HG03135 (cell line): ENCODE data around the gene SORCS2.

Experiments
- ATAC-seq: cut with Tn5 transposase; IDR thresholded peaks from one replicate; pipeline ENCODE4 v1.9.1; 2021; ENCODE audit warnings: mild to moderate bottlenecking, moderate library complexity; ENCODE audit not compliant: unreplicated experiment

SORCS2 gene

GRCh38 chr4:7536876-7537275 is 344.5 kb downstream of the SORCS2 start:
- ATAC-seq, result no peak

- ATAC-seq, result no peak
These were observed 345.6 kb downstream of the SORCS2 start for GRCh38 chr4:7537853-7538400.

DNA sequence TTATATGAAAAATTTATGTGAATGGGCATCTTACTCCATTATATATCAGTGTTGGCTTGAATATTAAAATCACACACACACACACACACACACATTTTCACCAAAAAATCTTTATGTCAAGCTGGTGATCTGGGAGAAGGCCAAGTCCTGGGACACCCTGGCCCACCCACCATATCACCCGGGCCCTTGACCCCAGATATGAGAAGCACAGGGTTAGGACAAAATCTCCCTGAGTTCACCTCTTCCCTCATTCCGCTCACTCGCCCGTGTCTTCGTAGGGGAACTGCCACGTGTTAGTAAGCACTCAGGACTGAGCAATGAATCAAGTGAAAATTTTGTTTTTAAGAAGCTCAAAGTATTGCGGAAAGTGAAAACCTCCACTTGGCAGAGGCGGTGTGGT is 346.2 kb downstream of the SORCS2 start:
- ATAC-seq, result no peak

DNA sequence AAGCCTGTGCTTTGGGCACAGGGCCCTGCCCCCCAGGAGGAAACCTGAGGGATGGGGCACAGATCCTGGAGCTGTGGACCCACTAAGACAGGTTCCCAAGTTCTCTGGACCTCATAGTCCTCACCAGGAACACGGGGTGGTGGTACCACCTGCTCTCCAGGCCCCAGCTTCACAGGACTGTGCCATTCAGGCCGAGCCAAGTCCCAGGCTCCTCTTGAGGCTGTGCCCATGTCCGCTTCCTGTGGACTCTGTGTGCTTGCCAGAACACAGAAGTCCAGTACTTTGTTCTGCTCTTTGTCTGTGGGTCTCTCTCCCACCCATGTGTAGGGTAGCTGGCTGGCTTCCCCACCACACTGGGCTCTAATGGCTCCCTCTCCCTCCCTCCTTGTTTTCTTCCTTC is 346.8 kb downstream of the SORCS2 start:
- ATAC-seq, result no peak

DNA sequence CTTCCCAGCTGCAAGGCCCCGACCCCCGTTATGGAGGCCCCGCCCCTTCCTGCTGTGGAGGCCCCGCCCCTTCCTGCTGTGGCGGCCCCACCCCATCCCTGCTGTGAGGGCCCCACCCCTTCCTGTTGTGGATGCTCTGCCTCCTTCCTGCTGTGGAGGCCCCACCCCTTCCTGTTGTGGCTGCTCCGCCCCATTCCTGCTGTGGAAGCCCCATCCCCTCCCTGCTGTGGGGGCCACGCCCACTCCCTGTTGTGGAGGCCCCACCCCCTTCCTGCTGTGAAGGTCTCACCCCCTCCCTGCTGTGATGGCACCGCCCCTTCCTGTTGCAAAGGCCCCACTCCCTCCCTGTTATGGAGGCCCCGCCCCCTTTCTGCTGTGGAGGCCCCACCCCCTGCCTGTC is 347.3 kb downstream of the SORCS2 start:
- ATAC-seq, result no peak

DNA sequence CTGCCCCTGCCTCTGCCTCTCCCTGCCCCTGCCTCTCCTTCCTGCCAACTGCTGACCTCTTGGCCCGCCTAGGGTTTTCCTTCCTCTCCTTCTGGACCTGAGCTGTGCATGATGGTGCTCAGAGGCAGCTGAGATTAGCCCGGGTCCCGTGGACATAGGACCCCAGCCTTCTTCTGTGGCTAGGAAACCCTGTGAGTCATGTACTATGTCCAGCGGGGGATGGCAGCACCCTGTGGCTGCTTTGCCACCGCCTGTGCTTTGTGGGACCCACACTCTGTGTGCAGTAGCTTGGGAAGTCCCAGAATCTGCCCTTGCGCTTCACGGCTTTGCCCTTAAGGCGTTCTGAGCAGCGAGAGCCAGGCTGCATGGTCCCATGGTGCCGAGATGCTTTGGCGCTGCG is 347.9 kb downstream of the SORCS2 start:
- no peak for ATAC-seq

DNA sequence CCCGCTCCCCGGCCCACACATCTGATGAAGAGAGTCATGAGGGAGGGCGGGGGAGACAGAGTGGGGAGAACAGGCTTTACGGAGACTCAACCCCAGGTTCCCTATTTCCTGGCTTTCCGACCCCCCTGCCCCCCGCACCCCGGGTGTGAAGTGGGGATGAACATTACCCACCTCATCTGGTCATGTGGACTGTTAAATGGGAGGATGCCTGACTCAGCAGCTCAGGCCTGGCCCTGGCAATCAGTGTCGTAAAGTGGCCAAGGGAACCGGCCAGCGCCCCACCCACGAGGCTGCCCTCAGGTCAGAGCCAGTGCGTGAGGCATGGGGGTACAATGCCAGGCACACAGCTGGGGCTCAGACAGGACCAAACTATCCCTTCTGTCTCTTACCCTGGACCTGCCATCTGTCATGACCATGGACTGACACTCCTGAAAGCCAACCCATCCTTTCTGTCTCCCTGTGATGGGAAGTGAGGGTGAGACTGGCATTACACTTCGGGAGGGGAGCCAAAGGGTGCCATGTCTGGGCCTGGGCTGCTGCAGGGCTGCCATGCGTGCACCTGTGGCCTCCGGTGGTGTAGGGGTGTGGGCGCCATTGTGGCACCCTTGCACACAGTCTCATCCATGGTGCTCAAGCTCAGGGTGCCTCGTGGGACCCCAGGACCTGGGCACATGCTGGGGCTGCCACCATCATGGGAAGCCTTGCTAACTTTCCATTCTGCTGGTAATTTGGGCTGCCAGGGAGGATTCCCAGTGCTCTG is 348.5 kb downstream of the SORCS2 start:
- ATAC-seq, result no peak

DNA sequence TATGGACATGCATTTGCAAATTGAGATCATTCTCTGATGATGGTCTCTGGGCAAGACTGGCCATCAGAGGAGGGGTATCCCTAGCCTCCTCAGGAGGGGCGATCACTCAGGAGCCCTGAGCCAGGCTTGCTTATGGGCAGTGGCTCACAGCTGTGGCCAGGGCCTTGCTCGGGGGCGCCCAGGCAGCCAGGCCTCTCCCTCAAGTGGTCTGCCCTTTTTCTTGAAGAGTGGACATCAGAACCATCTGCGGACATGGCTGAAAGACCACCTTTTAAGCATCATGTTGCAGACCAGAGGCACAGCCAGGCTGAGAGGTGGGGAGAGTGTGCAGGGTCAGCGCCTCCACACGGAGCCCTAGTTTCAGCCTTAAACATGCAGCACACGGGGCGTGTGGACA is 349.1 kb downstream of the SORCS2 start:
- no peak for ATAC-seq

GRCh38 chr4:7542781-7543180 is 350.4 kb downstream of the SORCS2 start:
- no peak for ATAC-seq

DNA sequence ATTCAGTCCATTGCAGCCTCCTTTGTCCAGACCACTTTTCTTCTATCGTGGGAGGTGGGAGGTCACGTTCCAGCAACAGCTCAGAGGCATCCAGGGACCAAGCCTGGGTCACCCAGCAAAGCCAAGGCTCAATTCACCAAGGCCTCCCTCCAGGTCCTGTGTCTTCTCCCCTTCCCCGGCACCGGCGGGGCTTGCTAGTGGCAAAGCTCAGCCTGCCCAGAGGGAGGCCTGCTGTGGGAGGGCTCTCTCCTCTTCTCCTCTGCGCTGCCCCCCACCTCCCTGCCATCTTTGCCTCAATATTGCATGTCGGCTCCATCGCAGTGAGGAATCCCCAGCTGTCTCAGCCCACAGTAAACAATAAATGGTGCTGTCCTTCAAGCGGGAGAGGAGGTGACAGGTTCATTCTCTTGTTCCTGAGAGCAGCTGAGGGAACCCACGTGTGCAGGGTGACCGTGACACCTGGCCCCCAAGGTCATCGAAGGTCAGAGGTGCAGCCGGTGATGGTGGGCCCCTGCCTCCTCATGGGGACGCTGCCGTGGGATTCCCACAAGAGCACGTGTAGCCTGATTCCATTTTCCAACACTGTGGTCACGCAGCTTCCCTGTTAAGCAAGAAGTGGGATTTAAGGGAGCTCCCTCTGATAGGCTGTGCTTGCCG is 353.9 kb downstream of the SORCS2 start:
- ATAC-seq, result no peak

DNA sequence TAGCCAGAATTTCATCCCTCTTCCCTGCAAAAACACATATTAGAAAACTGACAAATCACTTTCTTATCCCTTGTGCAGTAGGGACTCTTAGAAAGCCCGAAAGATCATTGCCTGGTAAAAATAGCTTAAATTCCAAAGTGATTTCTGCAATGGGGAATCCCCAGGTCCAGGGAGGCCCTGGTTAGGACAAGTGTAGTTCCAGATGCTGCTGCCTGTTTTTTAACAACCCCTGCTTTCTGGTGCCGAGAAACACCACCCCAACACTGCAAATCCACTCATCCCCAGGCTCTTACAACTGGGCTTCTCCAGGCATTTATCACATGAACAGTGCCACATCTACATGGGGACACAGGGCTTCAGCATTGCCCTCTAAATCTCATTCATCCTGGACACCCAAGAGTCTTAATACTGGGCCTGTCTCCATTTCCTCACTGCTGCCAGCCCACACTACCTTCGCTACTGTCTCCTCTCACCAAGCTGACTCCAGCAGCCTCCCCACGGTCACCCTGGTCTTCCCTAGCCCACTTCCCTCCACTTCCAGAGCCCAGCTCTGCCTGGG is 354.6 kb downstream of the SORCS2 start:
- no peak for ATAC-seq

GRCh38 chr4:7547368-7548040 is 355.2 kb downstream of the SORCS2 start:
- ATAC-seq, result no peak

GRCh38 chr4:7549866-7550265 is 357.5 kb downstream of the SORCS2 start:
- ATAC-seq, result no peak

GRCh38 chr4:7552466-7552865 is 360.1 kb downstream of the SORCS2 start:
- no peak for ATAC-seq

DNA sequence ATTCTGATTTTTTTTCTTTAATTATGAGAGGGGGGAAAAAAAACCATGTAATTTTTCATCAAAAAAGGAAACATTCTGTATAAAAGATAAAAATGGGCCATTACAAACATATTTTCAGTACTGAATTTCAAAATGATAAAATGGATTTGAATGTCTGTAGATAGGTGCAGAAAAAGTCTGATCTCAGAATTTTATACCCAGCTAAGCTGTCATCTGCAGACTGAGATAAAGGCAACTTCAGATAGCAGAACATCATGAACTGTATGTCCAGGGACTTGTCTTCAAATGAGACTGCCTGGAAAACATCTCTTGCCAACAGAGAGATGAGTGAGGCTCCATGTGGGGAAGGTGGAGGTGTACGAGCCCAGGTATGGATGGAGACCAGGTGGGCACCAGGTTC is 360.9 kb downstream of the SORCS2 start:
- ATAC-seq, result no peak

DNA sequence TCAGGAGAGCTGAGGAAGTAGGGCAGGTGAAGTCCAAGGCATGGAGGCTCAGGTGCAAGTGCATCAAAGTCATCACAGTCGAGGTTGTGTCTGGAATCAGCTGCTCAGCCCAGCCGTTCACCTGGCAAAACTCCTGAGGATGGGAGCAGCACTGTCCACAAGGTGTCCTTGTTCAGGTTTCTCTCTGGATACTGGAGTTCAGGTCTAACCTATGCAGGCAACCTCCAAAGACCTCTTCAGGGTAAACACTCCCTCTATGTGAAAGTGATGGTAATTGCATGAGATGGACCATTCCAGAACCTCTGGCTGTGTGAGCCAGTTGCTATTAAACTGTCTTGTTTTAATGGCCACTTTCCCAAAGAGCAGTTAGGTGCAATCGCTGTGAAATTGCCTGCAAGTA is 362.6 kb downstream of the SORCS2 start:
- ATAC-seq, result no peak

GRCh38 chr4:7556558-7556957 is 364.2 kb downstream of the SORCS2 start:
- ATAC-seq, result no peak

- ATAC-seq, result no peak
These were observed 365.1 kb downstream of the SORCS2 start for GRCh38 chr4:7557456-7557855.

- no peak for ATAC-seq
These were observed 366.1 kb downstream of the SORCS2 start for GRCh38 chr4:7558436-7558835.

DNA sequence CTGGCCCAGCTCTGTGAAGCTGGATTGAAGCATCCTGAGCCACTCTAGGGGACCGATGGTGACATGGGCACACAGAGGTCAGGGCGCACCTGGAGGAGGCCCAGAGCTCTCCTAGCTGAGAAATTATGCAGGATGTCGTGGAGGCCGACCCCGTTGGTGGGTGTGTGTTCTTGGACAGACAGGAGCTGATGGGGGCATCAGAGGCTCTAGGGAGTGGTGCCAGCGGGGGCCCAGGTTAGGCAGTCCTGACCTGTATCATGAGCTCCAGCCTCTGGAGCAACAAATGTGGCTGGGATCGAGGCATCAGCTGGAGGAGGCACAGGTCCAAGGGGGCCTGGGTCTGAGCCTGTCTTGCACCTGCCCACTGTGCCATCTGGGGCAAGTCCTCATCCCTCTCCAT is 367.0 kb downstream of the SORCS2 start:
- ATAC-seq, result no peak

DNA sequence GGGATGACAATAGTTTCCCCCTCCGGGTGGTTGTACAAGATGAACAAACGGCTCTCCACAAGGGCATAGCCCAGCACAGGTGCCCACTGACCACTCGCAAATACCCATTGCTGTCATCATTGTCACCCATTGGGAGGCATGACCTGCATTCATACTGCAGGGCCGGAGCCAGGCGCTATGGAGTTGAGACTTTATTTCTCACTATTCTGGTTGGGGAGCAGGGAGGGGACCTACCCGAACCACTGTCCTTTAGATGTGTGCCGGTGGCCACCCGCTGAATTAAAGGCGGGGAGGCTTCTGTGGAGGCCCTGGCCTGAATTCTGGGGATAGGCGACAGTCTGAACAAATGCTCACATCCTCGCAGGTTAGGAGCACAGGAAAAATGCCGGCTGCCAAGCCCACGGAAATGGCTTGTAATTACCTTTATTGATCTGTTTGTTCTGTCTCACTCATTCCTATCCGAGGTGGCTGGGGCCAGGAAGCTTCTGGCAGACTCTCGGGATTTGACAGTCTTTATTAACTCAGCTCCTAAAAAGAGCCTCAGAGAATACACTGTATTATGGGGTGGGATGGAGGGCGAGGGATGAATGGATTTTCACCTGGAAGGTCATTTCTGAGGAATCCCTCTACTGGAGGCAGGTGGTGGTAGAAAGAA is 367.5 kb downstream of the SORCS2 start:
- no peak for ATAC-seq
